Osteocyte (in vitro differentiated cells): ENCODE data around the gene EDN1. TPM values are rescaled to one million over a fixed set of nuclear protein-coding genes. Genes with fewer than 3 reads are reported as not detected.

Experiments
- DNase-seq: peaks from one replicate; pipeline ENCODE4 v3.0.0; 2021; ENCODE audit warnings: mixed read lengths; ENCODE audit not compliant: unreplicated experiment; ENCODE audit errors: extremely low spot score
- H3K27ac Mint-ChIP-seq: one replicate; pipeline ENCODE4 v1.8.0; 2021; ENCODE audit warnings: mild to moderate bottlenecking, mixed read lengths; ENCODE audit not compliant: unreplicated experiment
- H3K27me3 Mint-ChIP-seq: one replicate; pipeline ENCODE4 v1.8.0; 2021; ENCODE audit warnings: mixed read lengths; ENCODE audit not compliant: unreplicated experiment
- H3K36me3 Mint-ChIP-seq: one replicate; pipeline ENCODE4 v1.8.0; 2021; ENCODE audit warnings: mixed read lengths; ENCODE audit not compliant: unreplicated experiment
- H3K4me1 Mint-ChIP-seq: one replicate; pipeline ENCODE4 v1.8.0; 2021; ENCODE audit warnings: mixed read lengths; ENCODE audit not compliant: unreplicated experiment
- H3K4me3 Mint-ChIP-seq: one replicate; pipeline ENCODE4 v1.8.0; 2021; ENCODE audit warnings: mild to moderate bottlenecking, moderate library complexity, mixed read lengths; ENCODE audit not compliant: unreplicated experiment
- H3K9me3 Mint-ChIP-seq: one replicate; pipeline ENCODE4 v1.8.0; 2021; ENCODE audit warnings: mixed read lengths; ENCODE audit not compliant: unreplicated experiment
- total RNA-seq: library from RNA; stranded (reverse); gene quantifications from 2 replicates; pipeline ENCODE4 v1.2.1, GENCODE V29; 2021
- TF ChIP-seq, protein P1 (sequence below): fragments of 200-600 bp; sonication (generic); IDR thresholded peaks from 2 replicates; pipeline ENCODE4 v1.5.0; 2021; ENCODE audit warnings: antibody characterized with exemption, mild to moderate bottlenecking, moderate library complexity

EDN1 gene
- total RNA-seq, 1 donor from 2014 or later, result 13.2 TPM

- TF ChIP-seq, protein P1, sequence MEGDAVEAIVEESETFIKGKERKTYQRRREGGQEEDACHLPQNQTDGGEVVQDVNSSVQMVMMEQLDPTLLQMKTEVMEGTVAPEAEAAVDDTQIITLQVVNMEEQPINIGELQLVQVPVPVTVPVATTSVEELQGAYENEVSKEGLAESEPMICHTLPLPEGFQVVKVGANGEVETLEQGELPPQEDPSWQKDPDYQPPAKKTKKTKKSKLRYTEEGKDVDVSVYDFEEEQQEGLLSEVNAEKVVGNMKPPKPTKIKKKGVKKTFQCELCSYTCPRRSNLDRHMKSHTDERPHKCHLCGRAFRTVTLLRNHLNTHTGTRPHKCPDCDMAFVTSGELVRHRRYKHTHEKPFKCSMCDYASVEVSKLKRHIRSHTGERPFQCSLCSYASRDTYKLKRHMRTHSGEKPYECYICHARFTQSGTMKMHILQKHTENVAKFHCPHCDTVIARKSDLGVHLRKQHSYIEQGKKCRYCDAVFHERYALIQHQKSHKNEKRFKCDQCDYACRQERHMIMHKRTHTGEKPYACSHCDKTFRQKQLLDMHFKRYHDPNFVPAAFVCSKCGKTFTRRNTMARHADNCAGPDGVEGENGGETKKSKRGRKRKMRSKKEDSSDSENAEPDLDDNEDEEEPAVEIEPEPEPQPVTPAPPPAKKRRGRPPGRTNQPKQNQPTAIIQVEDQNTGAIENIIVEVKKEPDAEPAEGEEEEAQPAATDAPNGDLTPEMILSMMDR, result no peak
- peaks cover 4% of the 10 kb centered on the region for H3K9me3 Mint-ChIP-seq
- H3K27ac Mint-ChIP-seq, result no peak overlapping the region
- peaks cover 6% of the 10 kb centered on the region for H3K4me1 Mint-ChIP-seq
- no peak overlapping the region for H3K4me3 Mint-ChIP-seq
- no peaks in the 10 kb centered on the region for H3K36me3 Mint-ChIP-seq
- DNase-seq, result no peak
- peaks cover 2% of the 10 kb centered on the region for H3K27me3 Mint-ChIP-seq
These were observed 26.8 kb upstream of the EDN1 start for GRCh38 chr6:12263403-12263802.

GRCh38 chr6:12264671-12265070, 25.5 kb upstream of the EDN1 start:
- no peak for DNase-seq
- H3K27me3 Mint-ChIP-seq, result peaks cover 2% of the 10 kb centered on the region
- H3K4me1 Mint-ChIP-seq, result peaks cover 6% of the 10 kb centered on the region
- H3K27ac Mint-ChIP-seq, result no peak overlapping the region
- TF ChIP-seq, protein P1, result no peak
- peaks cover 4% of the 10 kb centered on the region for H3K9me3 Mint-ChIP-seq
- H3K36me3 Mint-ChIP-seq, result no peaks in the 10 kb centered on the region
- H3K4me3 Mint-ChIP-seq, result no peak overlapping the region

DNA sequence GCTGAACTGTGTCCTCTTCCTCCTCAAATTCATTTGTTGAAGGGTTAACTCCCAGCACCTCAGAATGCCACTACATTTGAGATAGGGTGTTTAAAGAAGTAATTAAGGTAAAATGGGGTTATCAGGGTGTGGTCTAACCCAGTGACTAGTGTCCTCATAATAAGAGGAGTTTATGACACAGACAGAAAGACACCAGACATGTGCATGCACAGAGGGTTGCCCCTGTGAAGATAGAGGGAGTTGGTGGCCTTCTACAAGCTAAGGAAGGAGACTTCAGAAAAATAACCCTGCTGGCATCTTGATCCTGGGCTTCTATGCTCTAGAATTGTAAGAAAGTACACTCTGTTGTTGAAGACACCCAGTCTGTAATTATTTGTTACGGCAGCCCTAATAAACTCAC, 24.9 kb upstream of the EDN1 start:
- no peak overlapping the region for H3K4me3 Mint-ChIP-seq
- no peak overlapping the region for H3K27ac Mint-ChIP-seq
- DNase-seq, result no peak
- H3K9me3 Mint-ChIP-seq, result peaks cover 4% of the 10 kb centered on the region
- peaks cover 1% of the 10 kb centered on the region for H3K27me3 Mint-ChIP-seq
- H3K36me3 Mint-ChIP-seq, result no peaks in the 10 kb centered on the region
- H3K4me1 Mint-ChIP-seq, result peaks cover 6% of the 10 kb centered on the region
- TF ChIP-seq, protein P1, result no peak

DNA sequence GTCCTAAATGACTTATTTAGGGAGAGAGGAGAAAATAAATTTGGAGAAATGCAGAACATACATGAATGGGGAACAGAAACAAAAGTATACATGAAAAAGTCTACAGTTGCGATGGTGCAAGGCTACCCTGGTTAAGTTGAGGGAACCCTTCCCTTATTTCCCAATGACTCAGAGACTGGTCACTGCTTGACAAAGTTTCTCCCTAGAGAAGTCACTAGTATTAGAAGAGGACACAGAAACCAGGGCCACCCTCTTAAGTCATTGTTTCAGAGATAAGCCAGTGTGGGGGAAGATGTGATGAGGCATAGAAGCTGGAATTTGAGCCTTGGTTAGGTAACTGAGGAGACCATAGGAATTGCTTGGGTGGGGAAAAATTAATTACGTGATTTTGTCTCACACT, 24.4 kb upstream of the EDN1 start:
- Mint-ChIP-seq H3K36me3 (no peaks in the 10 kb centered on the region), H3K9me3 (peaks cover 7% of the 10 kb centered on the region), H3K4me1 (peaks cover 6% of the 10 kb centered on the region), H3K27me3 (no peaks in the 10 kb centered on the region), H3K4me3 (no peak overlapping the region), H3K27ac (no peak overlapping the region)
- TF ChIP-seq, protein P1, result no peak
- no peak for DNase-seq

- TF ChIP-seq, protein P1, result no peak
- Mint-ChIP-seq H3K4me1 (peaks cover 6% of the 10 kb centered on the region), H3K36me3 (peaks cover 4% of the 10 kb centered on the region), H3K4me3 (no peak overlapping the region), H3K27me3 (no peaks in the 10 kb centered on the region), H3K27ac (no peak overlapping the region), H3K9me3 (peaks cover 7% of the 10 kb centered on the region)
- no peak for DNase-seq
These were observed 23.6 kb upstream of the EDN1 start for GRCh38 chr6:12266571-12266970.
